ENCODE measurements around the gene ADGRG6.

The ADGRG6 gene

DNA sequence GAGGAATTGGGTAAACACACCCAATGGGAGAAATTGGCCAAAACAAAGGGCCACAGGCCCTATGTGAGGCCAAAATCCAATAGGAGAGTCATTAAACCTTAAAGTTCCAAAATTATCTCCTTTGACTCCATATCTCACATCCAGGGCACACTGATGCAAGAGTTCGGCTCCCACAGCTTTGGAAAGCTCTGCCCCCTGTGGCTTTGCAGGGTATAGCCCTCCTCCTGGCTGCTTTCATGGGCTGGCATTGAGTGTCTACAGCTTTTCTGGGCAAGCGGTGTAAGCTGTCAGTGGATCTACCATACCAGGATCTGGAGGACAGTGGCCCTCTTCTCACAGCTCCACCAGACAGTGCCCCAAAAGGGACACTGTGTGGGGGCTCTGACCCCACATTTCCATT lies 160.5 kb downstream of the ADGRG6 start:
- Histone ChIP-seq H3K9me3 (ENCODE audit: insufficient read depth, low read depth, low read length) (peaks cover 9% of the 10 kb centered on the region), H3K4me3 (ENCODE audit: low read length) (no peak overlapping the region), H3K36me3 (ENCODE audit: insufficient read depth, low read depth, low read length) (no peaks in the 10 kb centered on the region), H3K27me3 (ENCODE audit: insufficient read depth, low read length) (no peaks in the 10 kb centered on the region), H3K27ac (ENCODE audit: low read length) (no peak overlapping the region), H3K9ac (ENCODE audit: low read depth, low read length) (no peak overlapping the region), H3K4me1 (ENCODE audit: insufficient read depth, low read length) (no peaks in the 10 kb centered on the region)

DNA sequence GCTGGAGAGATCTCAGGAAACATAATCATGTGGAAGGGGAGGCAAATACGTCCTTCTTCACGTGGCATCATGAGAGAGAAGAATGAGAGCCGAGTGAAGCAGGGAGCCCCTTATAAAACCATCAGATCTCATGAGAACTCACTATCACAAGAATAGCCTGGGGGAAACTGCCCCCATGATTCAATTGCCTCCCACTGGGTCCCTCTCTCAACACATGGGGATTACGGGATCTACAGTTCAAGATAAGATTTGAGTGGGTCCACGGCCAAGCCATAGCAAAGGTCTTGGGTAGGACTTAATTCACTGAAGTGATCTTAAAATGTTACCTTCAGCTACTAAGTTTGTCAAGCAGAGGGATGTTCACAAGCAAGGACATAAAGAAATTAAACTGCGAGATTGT lies 162.2 kb downstream of the ADGRG6 start:
- Histone ChIP-seq H3K27me3 (ENCODE audit: insufficient read depth, low read length) (no peaks in the 10 kb centered on the region), H3K27ac (ENCODE audit: low read length) (no peak overlapping the region), H3K9me3 (ENCODE audit: insufficient read depth, low read depth, low read length) (peaks cover 9% of the 10 kb centered on the region), H3K36me3 (ENCODE audit: insufficient read depth, low read depth, low read length) (no peaks in the 10 kb centered on the region), H3K9ac (ENCODE audit: low read depth, low read length) (no peak overlapping the region), H3K4me3 (ENCODE audit: low read length) (no peak overlapping the region), H3K4me1 (ENCODE audit: insufficient read depth, low read length) (no peaks in the 10 kb centered on the region)

DNA sequence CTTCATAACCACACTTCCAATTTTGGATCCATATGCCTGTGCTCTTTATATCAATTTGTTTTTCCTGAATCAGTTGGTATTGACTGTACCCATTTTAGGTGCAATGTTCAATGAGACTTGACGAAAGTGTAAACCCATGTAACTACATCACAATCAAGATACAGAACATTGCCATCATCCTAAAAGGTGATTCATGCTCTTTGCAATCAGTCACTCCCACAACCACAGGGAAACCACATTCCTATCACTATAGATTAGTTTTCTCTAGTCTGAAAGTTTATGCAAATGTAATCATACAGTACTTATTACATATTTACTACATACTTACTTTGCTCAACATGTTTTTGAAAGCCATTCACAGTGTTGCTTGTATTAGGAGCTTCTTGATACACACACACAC lies 167.4 kb downstream of the ADGRG6 start:
- H3K4me3 ChIP-seq (ENCODE audit: low read length) = no peak overlapping the region
- H3K27ac ChIP-seq (ENCODE audit: low read length) = no peak overlapping the region
- H3K27me3 ChIP-seq (ENCODE audit: insufficient read depth, low read length) = no peaks in the 10 kb centered on the region
- H3K9me3 ChIP-seq (ENCODE audit: insufficient read depth, low read depth, low read length) = no peaks in the 10 kb centered on the region
- no peaks in the 10 kb centered on the region for H3K36me3 ChIP-seq (ENCODE audit: insufficient read depth, low read depth, low read length)
- H3K9ac ChIP-seq (ENCODE audit: low read depth, low read length) = no peak overlapping the region
- no peaks in the 10 kb centered on the region for H3K4me1 ChIP-seq (ENCODE audit: insufficient read depth, low read length)

DNA sequence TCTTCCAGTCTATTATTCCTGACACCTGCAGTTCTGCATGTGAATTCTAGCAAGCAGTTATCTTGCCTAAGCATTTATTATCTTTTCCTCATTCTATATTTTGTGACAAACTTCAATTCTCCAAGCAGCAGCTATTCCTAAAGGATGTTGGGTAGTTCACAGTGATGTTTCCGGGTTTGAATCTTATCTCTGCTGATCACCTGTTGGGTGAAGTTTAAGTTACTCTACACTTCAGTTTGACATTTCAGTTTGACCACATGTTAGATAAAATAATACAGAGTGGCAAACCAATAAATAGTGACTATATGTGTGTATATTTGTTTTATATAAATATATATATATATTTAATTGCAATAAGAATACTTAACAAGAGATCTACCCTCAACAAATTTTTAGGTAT lies 168.6 kb downstream of the ADGRG6 start:
- H3K36me3 ChIP-seq (ENCODE audit: insufficient read depth, low read depth, low read length) = no peaks in the 10 kb centered on the region
- no peaks in the 10 kb centered on the region for H3K4me1 ChIP-seq (ENCODE audit: insufficient read depth, low read length)
- H3K9me3 ChIP-seq (ENCODE audit: insufficient read depth, low read depth, low read length) = no peaks in the 10 kb centered on the region
- H3K27ac ChIP-seq (ENCODE audit: low read length) = no peak overlapping the region
- no peaks in the 10 kb centered on the region for H3K27me3 ChIP-seq (ENCODE audit: insufficient read depth, low read length)
- no peak overlapping the region for H3K9ac ChIP-seq (ENCODE audit: low read depth, low read length)
- no peak overlapping the region for H3K4me3 ChIP-seq (ENCODE audit: low read length)

DNA sequence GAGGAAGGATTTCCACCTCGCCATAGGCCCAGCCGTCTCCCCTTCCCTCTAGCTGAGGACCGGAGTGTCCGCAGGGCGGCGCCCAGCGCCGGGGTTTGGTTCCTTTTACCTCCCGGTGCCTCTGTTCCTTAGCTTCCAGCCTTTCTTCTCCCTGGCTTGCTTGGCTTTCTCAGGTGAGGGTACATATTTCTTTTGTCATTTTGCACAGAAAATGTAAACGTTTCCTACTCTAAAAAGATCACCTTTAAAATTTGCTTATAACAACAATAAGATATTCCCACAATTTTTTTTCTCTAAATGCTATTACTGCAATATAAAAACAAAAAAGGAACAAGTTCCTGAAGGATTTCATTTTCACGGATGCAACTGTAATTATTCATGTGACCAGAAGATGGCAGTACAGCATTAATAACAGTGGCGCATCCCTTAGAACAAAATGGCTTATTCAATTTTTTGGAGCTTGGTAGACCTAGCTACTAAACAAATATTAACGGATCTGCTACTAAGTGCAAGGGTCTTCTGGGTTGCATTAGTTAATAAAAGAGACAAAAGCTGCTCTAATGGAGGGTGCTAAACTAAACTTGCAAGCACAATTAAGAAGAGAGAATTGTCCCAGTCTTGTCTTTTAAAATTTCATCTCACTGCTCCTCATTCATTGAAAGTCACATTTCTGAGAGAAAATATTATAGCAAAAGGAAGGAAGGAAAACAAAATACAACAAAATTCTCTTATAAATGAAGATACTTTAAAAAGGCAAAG lies 172.9 kb downstream of the ADGRG6 start:
- Histone ChIP-seq H3K36me3 (ENCODE audit: insufficient read depth, low read depth, low read length) (no peaks in the 10 kb centered on the region), H3K27me3 (ENCODE audit: insufficient read depth, low read length) (no peaks in the 10 kb centered on the region), H3K9me3 (ENCODE audit: insufficient read depth, low read depth, low read length) (peaks cover 6% of the 10 kb centered on the region; the same call in 1 of the 2 replicates), H3K27ac (ENCODE audit: low read length) (no peak overlapping the region), H3K4me1 (ENCODE audit: insufficient read depth, low read length) (no peaks in the 10 kb centered on the region), H3K4me3 (ENCODE audit: low read length) (0 out of 2 replicates have a peak overlapping the region, but pooled peaks have one; percentile 44), H3K9ac (ENCODE audit: low read depth, low read length) (no peak overlapping the region)

DNA sequence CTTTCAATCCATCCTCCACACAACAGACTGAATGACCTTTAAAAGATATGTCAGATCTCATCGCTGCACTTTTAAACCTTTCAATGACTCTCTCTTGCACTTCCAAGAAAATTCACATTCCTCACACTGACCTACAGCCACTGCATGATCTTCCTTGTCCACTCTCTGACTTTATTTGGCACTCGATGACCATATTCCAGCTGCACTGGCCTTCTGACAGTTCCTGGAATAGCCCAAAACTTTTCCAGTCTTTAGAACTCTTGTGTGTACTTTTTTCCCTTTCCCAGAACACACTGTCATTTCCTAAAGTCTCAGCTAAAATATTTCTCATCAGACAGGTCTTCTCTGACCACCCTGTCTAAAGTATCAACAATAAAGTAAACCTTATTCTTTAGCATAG lies 174.6 kb downstream of the ADGRG6 start:
- Histone ChIP-seq H3K4me1 (ENCODE audit: insufficient read depth, low read length) (no peaks in the 10 kb centered on the region), H3K9me3 (ENCODE audit: insufficient read depth, low read depth, low read length) (peaks cover 6% of the 10 kb centered on the region; the same call in 1 of the 2 replicates), H3K4me3 (ENCODE audit: low read length) (no peak overlapping the region), H3K9ac (ENCODE audit: low read depth, low read length) (no peak overlapping the region), H3K27ac (ENCODE audit: low read length) (no peak overlapping the region), H3K36me3 (ENCODE audit: insufficient read depth, low read depth, low read length) (no peaks in the 10 kb centered on the region), H3K27me3 (ENCODE audit: insufficient read depth, low read length) (no peaks in the 10 kb centered on the region)

DNA sequence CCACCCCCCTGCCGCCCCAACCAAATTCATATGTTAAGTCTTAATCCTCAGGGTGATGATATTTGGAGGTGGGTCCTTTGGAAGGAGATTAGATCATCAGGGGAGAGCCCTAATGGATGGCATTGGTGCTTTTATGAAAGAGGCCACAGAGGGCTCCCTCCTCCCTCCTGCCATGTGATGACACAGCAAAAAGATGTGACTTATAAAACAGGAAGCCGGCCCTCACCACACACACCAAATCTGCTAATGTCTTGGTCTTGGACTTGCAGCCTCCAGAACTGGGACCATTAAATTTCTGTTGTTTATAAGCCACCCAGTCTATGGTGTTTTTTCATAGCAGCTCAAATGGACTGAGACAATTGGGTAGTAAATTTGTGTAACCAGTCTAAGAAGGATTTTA lies 176.3 kb downstream of the ADGRG6 start:
- H3K9me3 ChIP-seq (ENCODE audit: insufficient read depth, low read depth, low read length) = peaks cover 6% of the 10 kb centered on the region; the same call in 1 of the 2 replicates
- peak overlapping the region; percentile 35 for H3K27ac ChIP-seq (ENCODE audit: low read length)
- no peaks in the 10 kb centered on the region for H3K27me3 ChIP-seq (ENCODE audit: insufficient read depth, low read length)
- no peaks in the 10 kb centered on the region for H3K4me1 ChIP-seq (ENCODE audit: insufficient read depth, low read length)
- no peak overlapping the region for H3K4me3 ChIP-seq (ENCODE audit: low read length)
- H3K36me3 ChIP-seq (ENCODE audit: insufficient read depth, low read depth, low read length) = no peaks in the 10 kb centered on the region
- no peak overlapping the region for H3K9ac ChIP-seq (ENCODE audit: low read depth, low read length)

DNA sequence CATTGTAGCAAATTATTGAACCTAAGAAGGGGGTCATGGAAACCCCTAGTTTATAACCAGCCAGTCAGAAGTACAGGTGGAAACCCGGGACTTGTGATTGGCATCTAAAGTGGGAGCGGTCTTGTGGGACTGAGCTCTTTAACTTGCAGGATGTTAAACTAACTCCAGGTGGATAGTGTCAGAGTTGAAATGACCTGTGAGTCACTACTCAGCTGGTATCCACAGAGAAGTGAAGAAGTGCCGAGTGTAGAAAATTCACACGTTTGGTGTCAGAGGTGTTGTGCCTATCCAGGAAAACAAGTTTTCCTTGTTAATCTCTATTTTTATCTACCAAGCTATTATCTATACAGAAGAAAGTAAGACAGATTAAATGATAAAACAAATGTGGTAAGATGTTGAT lies 179.7 kb downstream of the ADGRG6 start:
- Histone ChIP-seq H3K27me3 (ENCODE audit: insufficient read depth, low read length) (no peaks in the 10 kb centered on the region), H3K4me1 (ENCODE audit: insufficient read depth, low read length) (no peaks in the 10 kb centered on the region), H3K27ac (ENCODE audit: low read length) (no peak overlapping the region), H3K9ac (ENCODE audit: low read depth, low read length) (no peak overlapping the region), H3K9me3 (ENCODE audit: insufficient read depth, low read depth, low read length) (peaks cover 6% of the 10 kb centered on the region; the same call in 1 of the 2 replicates), H3K4me3 (ENCODE audit: low read length) (no peak overlapping the region), H3K36me3 (ENCODE audit: insufficient read depth, low read depth, low read length) (no peaks in the 10 kb centered on the region)

DNA sequence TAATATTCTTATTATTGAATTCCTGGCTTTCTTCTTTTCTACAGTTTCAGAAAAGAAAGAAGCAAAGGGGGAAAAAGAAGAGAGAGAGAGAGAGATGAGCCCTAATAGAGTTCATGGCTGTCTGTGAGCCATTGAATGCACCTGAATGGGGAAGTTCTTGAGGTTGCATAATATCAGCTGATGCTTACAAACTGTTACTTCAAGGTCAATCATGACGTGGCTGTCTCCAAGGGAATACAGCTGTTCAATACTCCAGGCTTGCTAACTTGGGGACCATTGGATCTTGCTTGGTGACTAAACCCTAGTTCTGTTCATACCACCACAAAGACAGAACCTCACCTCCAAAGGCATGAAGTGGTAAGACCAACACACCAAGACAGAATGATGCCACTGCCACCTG lies 180.4 kb downstream of the ADGRG6 start:
- H3K27ac ChIP-seq (ENCODE audit: low read length) = no peak overlapping the region
- H3K36me3 ChIP-seq (ENCODE audit: insufficient read depth, low read depth, low read length) = no peaks in the 10 kb centered on the region
- H3K27me3 ChIP-seq (ENCODE audit: insufficient read depth, low read length) = no peaks in the 10 kb centered on the region
- no peak overlapping the region for H3K9ac ChIP-seq (ENCODE audit: low read depth, low read length)
- H3K9me3 ChIP-seq (ENCODE audit: insufficient read depth, low read depth, low read length) = peaks cover 1% of the 10 kb centered on the region; the same call in 1 of the 2 replicates
- no peaks in the 10 kb centered on the region for H3K4me1 ChIP-seq (ENCODE audit: insufficient read depth, low read length)
- no peak overlapping the region for H3K4me3 ChIP-seq (ENCODE audit: low read length)

DNA sequence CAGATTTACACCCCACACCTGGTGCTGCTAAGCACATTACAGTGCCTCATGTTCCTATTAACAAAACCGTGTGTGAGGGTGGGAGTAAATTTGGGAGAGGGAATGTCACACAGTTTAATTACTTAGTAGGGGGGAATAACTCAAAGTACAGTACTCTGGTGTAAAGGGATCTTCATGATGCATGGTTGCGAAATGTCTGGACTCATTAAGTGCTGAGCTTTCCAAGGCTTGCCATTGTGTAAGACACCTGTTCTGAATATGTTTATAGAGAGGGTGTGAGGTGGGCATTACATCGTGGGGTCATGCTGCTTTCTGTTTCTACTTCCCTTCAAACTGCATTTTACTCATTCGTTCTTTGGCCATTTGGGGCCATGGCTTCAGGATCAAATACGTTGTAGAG lies 181.2 kb downstream of the ADGRG6 start:
- no peaks in the 10 kb centered on the region for H3K36me3 ChIP-seq (ENCODE audit: insufficient read depth, low read depth, low read length)
- no peak overlapping the region for H3K4me3 ChIP-seq (ENCODE audit: low read length)
- no peaks in the 10 kb centered on the region for H3K9me3 ChIP-seq (ENCODE audit: insufficient read depth, low read depth, low read length)
- H3K27ac ChIP-seq (ENCODE audit: low read length) = no peak overlapping the region
- H3K4me1 ChIP-seq (ENCODE audit: insufficient read depth, low read length) = no peaks in the 10 kb centered on the region
- no peak overlapping the region for H3K9ac ChIP-seq (ENCODE audit: low read depth, low read length)
- no peaks in the 10 kb centered on the region for H3K27me3 ChIP-seq (ENCODE audit: insufficient read depth, low read length)

DNA sequence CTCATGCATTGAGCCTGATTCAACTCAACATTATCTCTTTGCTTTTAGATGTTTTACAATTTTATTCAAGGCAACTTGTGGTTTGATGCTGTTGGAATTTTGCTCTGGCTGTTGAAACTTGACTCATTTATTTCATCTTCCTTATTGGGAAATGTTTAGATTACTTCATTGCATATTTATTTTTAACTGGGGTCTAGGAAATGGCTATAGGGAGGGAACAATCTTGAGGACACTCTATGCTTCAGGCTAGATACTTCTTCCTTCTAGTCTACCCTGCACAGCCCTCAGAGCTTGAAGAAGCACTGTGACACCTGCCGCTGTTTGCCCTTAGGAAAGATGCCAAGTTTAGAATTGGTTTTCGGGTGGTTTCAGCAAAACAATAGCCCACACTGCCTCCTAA lies 183.4 kb downstream of the ADGRG6 start:
- Histone ChIP-seq H3K4me3 (ENCODE audit: low read length) (no peak overlapping the region), H3K27me3 (ENCODE audit: insufficient read depth, low read length) (no peaks in the 10 kb centered on the region), H3K9me3 (ENCODE audit: insufficient read depth, low read depth, low read length) (no peaks in the 10 kb centered on the region), H3K9ac (ENCODE audit: low read depth, low read length) (no peak overlapping the region), H3K27ac (ENCODE audit: low read length) (no peak overlapping the region), H3K36me3 (ENCODE audit: insufficient read depth, low read depth, low read length) (no peaks in the 10 kb centered on the region), H3K4me1 (ENCODE audit: insufficient read depth, low read length) (no peaks in the 10 kb centered on the region)

DNA sequence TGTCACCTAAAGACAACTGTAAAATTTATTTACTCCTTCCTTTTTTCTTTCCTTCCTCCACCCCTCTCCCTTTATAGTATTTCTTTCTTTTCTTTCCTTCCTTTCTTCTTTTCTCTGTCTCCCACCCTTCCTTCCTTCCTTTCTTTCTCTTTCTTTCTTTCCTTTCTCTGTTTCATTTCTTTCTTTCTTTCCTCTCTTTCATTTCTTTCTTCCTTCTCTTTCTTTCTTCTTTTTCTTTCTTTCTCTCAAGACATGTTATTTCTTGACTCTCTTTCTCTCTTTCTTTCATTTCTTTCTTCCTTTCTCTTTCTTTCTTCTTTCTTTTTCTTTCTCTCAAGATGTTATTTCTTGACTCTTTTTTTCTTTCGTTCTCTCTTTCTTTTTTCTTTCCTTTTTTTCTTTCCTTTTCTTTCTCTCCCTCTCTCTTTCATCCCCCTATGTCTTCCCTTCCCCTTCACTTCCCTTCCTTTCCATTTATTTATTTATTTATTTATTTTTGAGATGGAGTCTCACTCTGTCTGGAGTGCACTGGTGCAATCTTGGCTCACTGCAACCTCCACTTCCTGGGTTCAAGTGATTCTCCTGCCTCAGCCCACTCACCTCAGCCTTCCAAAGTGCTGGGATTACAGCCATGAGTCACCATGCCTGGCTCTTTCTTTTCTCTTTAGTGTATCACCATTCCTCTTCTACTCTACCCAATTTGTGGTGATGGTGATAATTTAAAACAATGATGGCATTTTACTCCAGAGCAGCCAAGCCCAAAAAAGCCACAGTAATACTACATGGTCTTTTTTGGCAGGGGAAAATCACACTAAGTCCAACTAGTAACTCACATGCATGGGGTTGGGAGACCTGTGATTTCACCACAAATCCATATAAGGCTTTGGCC lies 188.2 kb downstream of the ADGRG6 start:
- Histone ChIP-seq H3K9me3 (ENCODE audit: insufficient read depth, low read depth, low read length) (no peaks in the 10 kb centered on the region), H3K4me3 (ENCODE audit: low read length) (no peak overlapping the region), H3K27me3 (ENCODE audit: insufficient read depth, low read length) (no peaks in the 10 kb centered on the region), H3K27ac (ENCODE audit: low read length) (no peak overlapping the region), H3K9ac (ENCODE audit: low read depth, low read length) (no peak overlapping the region), H3K4me1 (ENCODE audit: insufficient read depth, low read length) (no peaks in the 10 kb centered on the region), H3K36me3 (ENCODE audit: insufficient read depth, low read depth, low read length) (no peaks in the 10 kb centered on the region)
